Activated B cell treated with CpG ODN at 0.5 μM for 24 hours (primary cell): ENCODE measurements around the gene SIGLEC14. TPM values are rescaled to one million over a fixed set of nuclear protein-coding genes. Genes with fewer than 3 reads are reported as not detected.
"Not testable (repeated sequence)": the region's sequence is repeated elsewhere in the genome, so short reads cannot be mapped to it uniquely, and the experiment has no call there.

ENCODE experiments used
- ATAC-seq: fragments of 200-7000 bp; cut with Tn5 transposase; one replicate; pipeline ENCODE4 v1.10.0; 2021; ENCODE audit warnings: low read depth, mild to moderate bottlenecking, moderate library complexity
- CTCF ChIA-PET: fragments of 350-600 bp; sonication (Branson Sonifier 250); formaldehyde crosslinking; loops from one replicate; lab custom pipeline; 2021; ENCODE audit warnings: antibody characterized with exemption; lab: Charles Lee
- POLR2A ChIA-PET: fragments of 350-600 bp; sonication (Branson Sonifier 250); formaldehyde crosslinking; loops from one replicate; lab custom pipeline; 2021; ENCODE audit warnings: antibody characterized with exemption; lab: Charles Lee
- DNase-seq: peaks from one replicate; pipeline ENCODE4 v3.0.0; 2022
- H3K27ac Mint-ChIP-seq: one replicate; pipeline ENCODE4 v1.8.0; 2020; ENCODE audit warnings: mixed read lengths
- H3K27me3 Mint-ChIP-seq: one replicate; pipeline ENCODE4 v1.8.0; 2021; ENCODE audit warnings: mixed read lengths
- H3K36me3 Mint-ChIP-seq: one replicate; pipeline ENCODE4 v1.8.0; 2021; ENCODE audit warnings: low read depth, mixed read lengths
- H3K4me1 Mint-ChIP-seq: one replicate; pipeline ENCODE4 v1.8.0; 2021; ENCODE audit warnings: mixed read lengths
- H3K4me3 Mint-ChIP-seq: one replicate; pipeline ENCODE4 v1.8.0; 2020; ENCODE audit warnings: mild to moderate bottlenecking, mixed read lengths
- H3K9me3 Mint-ChIP-seq: one replicate; pipeline ENCODE4 v1.8.0; 2020; ENCODE audit warnings: mixed read lengths
- intact Hi-C: fragments of 100-400 bp; cut with micrococcal nuclease; formaldehyde crosslinking; loops from one replicate; pipeline ENCODE4 v1.15.1; 2024
- total RNA-seq: library from RNA; stranded (reverse); gene quantifications from 2 replicates; pipeline ENCODE4 v1.2.3, GENCODE V29; 2022
- TF ChIP-seq, protein P1 (sequence below): fragments of 200-600 bp; IDR thresholded peaks from one replicate; pipeline ENCODE4 v1.8.0; 2022; ENCODE audit warnings: antibody characterized with exemption, mild to moderate bottlenecking

The SIGLEC14 gene
- total RNA-seq, 1 donor from 2014 or later = 12.8 TPM

DNA sequence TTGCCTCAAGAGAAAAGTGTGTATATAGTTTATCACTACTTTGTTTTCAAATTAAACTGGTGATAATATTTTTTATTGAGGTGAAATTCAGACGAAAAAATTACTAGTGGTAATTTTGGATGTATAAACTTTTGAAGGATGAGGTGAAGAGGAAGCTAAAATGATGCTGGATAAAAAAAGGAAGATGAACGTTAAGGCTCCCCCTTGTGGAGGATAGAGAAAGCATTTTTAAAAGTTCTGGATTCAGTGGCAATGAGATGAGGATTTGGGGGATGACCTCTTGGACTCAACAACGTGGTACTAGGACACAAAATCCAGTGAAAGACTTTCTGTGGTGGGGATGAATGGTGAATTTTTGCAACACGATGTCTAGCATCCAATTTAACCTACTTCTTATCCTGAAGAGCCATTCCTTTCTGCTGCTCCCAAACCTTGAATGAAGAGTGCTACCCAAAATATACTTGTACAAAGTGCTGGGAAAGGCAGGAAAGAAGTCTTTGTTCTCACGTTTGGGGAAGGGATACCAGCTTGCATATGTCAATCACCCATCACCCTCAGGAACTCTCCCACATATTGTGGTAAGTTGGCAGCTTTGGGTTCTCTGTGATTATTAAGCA, 9.2 kb downstream of the SIGLEC14 start:
- POLR2A ChIA-PET = no interaction called here
- H3K36me3 Mint-ChIP-seq = peaks cover 17% of the 10 kb centered on the region
- TF ChIP-seq, protein P1, sequence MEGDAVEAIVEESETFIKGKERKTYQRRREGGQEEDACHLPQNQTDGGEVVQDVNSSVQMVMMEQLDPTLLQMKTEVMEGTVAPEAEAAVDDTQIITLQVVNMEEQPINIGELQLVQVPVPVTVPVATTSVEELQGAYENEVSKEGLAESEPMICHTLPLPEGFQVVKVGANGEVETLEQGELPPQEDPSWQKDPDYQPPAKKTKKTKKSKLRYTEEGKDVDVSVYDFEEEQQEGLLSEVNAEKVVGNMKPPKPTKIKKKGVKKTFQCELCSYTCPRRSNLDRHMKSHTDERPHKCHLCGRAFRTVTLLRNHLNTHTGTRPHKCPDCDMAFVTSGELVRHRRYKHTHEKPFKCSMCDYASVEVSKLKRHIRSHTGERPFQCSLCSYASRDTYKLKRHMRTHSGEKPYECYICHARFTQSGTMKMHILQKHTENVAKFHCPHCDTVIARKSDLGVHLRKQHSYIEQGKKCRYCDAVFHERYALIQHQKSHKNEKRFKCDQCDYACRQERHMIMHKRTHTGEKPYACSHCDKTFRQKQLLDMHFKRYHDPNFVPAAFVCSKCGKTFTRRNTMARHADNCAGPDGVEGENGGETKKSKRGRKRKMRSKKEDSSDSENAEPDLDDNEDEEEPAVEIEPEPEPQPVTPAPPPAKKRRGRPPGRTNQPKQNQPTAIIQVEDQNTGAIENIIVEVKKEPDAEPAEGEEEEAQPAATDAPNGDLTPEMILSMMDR = no peak
- H3K27me3 Mint-ChIP-seq = no peaks in the 10 kb centered on the region
- no peak overlapping the region for H3K4me3 Mint-ChIP-seq
- H3K4me1 Mint-ChIP-seq = peaks cover 25% of the 10 kb centered on the region
- DNase-seq = no peak
- intact Hi-C loops = loop anchor here (5.0 kb wide), 1 partner anchor 35 kb away; no protein-coding TSS in a partner anchor
- ATAC-seq = no peak
- no peaks in the 10 kb centered on the region for H3K9me3 Mint-ChIP-seq
- CTCF ChIA-PET = interaction anchor here (0.6 to 2.2 kb wide), 8 partner anchors 14 to 166 kb away, joined by 3 to 14 read pairs (median 4); no protein-coding TSS in a partner anchor
- H3K27ac Mint-ChIP-seq = no peak overlapping the region

DNA sequence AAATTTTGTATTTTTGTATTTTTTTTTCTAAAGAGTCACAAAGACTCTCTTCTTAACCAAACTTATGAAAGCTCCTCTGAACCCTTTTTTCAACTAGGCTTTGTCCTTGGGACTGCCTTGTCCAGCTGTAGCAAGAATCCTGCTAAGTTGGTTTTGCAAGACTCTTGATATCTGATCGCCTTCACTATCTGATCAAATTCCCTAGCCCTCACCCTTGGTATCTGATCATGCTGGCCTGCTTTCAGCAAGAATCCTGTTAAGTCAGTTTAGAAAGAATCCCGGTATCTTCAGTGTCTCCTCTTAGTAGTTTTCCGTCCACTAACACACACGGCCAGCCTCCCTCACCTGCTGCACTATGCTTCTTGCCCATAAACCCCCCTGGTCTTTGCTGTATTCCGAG, 14.5 kb downstream of the SIGLEC14 start:
- Mint-ChIP-seq H3K4me1 (peaks cover 23% of the 10 kb centered on the region), H3K27me3 (no peaks in the 10 kb centered on the region), H3K27ac (no peak overlapping the region), H3K36me3 (peaks cover 8% of the 10 kb centered on the region), H3K4me3 (no peak overlapping the region), H3K9me3 (no peaks in the 10 kb centered on the region)
- intact Hi-C loops = no loop called here
- ChIA-PET POLR2A (no interaction called here), CTCF (no interaction called here)
- ATAC-seq = no peak
- DNase-seq = no peak
- TF ChIP-seq, protein P1 = no peak

DNA sequence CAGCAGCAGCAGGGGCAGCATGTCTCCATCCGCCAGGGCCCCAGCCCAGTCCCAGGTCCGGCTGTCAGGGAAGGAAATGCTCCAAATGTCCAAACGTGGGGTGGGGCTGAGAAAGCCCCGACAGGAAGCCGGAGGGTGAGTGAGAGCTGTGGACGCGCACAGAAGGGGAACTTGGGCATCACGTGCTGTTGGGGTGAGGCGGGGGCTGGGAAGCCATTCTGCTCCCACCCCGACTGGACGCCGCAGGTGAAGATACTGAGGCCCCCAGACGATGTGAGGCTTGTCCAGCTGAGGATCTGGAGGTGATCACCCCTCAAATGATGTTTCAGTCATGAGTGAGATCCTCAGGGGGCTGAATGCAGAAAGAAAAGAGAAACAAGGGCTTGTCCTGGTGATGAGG, 16.3 kb downstream of the SIGLEC14 start, which contains the start of gene SIGLEC5:
Gene SIGLEC5 (minus strand): TSS at position 87 of the 400 bp plus-strand sequence. CDS start 66 bp downstream, at position 21.
- CTCF ChIA-PET, H3K27me3 Mint-ChIP-seq, H3K27ac Mint-ChIP-seq, intact Hi-C loops, H3K9me3 Mint-ChIP-seq, DNase-seq: not testable (repeated sequence)
- peaks cover 16% of the 10 kb centered on the region for H3K36me3 Mint-ChIP-seq
- ATAC-seq = peak; percentile 72
- peaks cover 30% of the 10 kb centered on the region for H3K4me1 Mint-ChIP-seq
- POLR2A ChIA-PET = interaction anchor here (0.6 kb wide), 1 partner anchor 665 kb away, joined by 6 read pairs; no protein-coding TSS in a partner anchor
- peak within 1 kb of the TSS; percentile 46 for H3K4me3 Mint-ChIP-seq

DNA sequence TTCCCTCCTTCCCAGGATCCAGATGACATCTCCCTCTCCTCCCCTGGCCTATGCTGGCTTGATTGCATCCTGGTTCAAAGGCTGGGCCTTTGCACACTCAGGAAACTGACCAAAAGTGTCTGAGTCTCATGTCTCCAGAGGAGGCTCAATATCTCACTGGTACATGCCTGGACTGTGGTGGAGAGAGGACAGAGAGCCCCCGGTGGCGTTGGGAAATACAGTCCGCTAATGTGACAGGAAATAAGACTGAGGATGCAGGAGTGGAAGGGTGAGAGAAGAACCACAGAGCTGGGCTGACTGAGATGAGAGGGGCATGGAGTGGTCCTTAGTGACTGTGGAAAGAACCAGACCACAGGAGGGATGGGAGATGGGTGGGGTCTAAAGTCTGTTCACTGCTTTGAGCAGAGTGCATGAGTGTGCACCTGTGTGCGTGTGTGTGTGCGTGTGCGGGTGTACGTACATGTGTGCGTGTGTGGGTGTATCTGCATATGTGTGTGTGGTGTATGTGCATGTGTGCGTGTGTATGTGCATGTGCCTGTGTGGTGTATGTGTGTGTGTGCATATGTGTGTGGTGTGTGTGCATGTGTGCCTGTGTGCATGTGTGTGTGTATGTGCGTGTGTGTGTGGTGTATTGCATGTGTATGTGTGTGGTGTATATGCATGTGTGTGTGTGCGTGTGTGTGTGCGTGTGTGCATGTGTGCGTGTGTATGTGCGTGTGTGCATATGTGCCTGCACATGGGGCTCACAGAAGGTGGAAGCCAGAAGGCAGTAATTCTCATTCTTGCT, 18.3 kb downstream of the SIGLEC14 start:
- no peak for ATAC-seq
- TF ChIP-seq, protein P1 = no peak
- peaks cover 30% of the 10 kb centered on the region for H3K4me1 Mint-ChIP-seq
- peaks cover 27% of the 10 kb centered on the region for H3K36me3 Mint-ChIP-seq
- ChIA-PET POLR2A (interaction anchor here (0.7 kb wide), 1 partner anchor 20 kb away, joined by 3 read pairs; no protein-coding TSS in a partner anchor), CTCF (interaction anchor here (1.1 kb wide), 1 partner anchor 156 kb away, joined by 3 read pairs; no protein-coding TSS in a partner anchor)
- peak overlapping the region; percentile 53 for H3K4me3 Mint-ChIP-seq
- peak overlapping the region; percentile 27 for H3K27ac Mint-ChIP-seq
- H3K27me3 Mint-ChIP-seq = no peaks in the 10 kb centered on the region
- no peaks in the 10 kb centered on the region for H3K9me3 Mint-ChIP-seq
- no peak for DNase-seq
- intact Hi-C loops = loop anchor here (1.0 kb wide), 1 partner anchor 19 kb away; no protein-coding TSS in a partner anchor

DNA sequence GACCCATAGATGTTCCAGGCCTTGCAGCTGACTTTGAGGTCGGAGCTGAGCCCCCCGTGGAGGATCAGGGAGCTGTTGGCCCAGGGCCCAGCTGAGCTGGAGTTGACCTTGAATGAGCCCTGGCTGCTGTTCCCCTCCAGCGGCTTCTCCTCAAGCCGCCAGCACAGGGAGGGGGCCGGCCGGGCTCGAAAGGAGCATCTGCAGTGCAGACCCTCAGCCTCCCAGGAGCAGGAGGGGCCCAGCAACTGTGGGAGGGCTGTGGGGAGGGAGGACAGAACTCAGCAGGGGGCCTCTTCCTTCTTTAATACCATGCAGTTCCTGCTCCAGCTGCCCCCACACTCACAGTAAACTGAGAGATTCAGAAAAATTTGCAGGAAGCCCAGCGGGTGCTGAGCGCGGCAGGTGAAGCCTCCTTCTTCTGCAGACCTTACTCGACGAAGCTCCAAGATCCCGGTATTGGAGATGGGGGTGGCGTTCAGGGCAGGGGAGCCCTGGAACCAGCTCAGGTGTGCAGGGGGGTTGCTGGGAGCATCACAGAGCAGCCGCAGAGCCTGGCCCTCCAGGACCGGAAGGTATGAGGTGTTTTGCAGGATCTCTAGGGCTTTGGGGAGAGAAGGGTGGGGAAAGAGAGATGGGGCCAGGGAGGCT, 19.0 kb downstream of the SIGLEC14 start:
- POLR2A ChIA-PET = no interaction called here
- peaks cover 30% of the 10 kb centered on the region for H3K4me1 Mint-ChIP-seq

More for the DNA sequence above, 19.0 kb downstream of the SIGLEC14 start:
- intact Hi-C loops = loop anchor here (1.0 kb wide), 1 partner anchor 20 kb away; no protein-coding TSS in a partner anchor
- DNase-seq = no peak
- no peaks in the 10 kb centered on the region for H3K27me3 Mint-ChIP-seq
- CTCF ChIA-PET = no interaction called here
- H3K4me3 Mint-ChIP-seq = peak overlapping the region; percentile 5
- TF ChIP-seq, protein P1 = no peak
- H3K36me3 Mint-ChIP-seq = peaks cover 33% of the 10 kb centered on the region
- peak overlapping the region; percentile 19 for H3K27ac Mint-ChIP-seq
- ATAC-seq = no peak
- no peaks in the 10 kb centered on the region for H3K9me3 Mint-ChIP-seq
